ENCODE results near the gene AP4B1.

GRCh38 chr1:113922957-113923356, 18.4 kb upstream of the AP4B1 start:
- TF ChIP-seq CTCF (IDR thresholded peaks at IDR 0.05; ENCODE audit: insufficient read depth, low read length) (no peak), GABPA (IDR thresholded peaks at IDR 0.05; ENCODE audit: low read depth) (no peak), POLR2AphosphoS5 (IDR thresholded peaks at IDR 0.05; ENCODE audit: low read depth) (no peak), SPI1 (IDR thresholded peaks at IDR 0.05; ENCODE audit: borderline replicate concordance, low read depth) (no peak)
- TF ChIP-seq, protein P1, sequence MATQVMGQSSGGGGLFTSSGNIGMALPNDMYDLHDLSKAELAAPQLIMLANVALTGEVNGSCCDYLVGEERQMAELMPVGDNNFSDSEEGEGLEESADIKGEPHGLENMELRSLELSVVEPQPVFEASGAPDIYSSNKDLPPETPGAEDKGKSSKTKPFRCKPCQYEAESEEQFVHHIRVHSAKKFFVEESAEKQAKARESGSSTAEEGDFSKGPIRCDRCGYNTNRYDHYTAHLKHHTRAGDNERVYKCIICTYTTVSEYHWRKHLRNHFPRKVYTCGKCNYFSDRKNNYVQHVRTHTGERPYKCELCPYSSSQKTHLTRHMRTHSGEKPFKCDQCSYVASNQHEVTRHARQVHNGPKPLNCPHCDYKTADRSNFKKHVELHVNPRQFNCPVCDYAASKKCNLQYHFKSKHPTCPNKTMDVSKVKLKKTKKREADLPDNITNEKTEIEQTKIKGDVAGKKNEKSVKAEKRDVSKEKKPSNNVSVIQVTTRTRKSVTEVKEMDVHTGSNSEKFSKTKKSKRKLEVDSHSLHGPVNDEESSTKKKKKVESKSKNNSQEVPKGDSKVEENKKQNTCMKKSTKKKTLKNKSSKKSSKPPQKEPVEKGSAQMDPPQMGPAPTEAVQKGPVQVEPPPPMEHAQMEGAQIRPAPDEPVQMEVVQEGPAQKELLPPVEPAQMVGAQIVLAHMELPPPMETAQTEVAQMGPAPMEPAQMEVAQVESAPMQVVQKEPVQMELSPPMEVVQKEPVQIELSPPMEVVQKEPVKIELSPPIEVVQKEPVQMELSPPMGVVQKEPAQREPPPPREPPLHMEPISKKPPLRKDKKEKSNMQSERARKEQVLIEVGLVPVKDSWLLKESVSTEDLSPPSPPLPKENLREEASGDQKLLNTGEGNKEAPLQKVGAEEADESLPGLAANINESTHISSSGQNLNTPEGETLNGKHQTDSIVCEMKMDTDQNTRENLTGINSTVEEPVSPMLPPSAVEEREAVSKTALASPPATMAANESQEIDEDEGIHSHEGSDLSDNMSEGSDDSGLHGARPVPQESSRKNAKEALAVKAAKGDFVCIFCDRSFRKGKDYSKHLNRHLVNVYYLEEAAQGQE (IDR thresholded peaks at IDR 0.05; ENCODE audit: insufficient replicate concordance, low read depth), result no peak

All from HL-60 (cell line).